Vagina (tissue), 2 donors: ENCODE measurements around the gene TBL3.

ENCODE experiments used
- CTCF ChIP-seq, 3 experiments: fragments of 450-650 bp in 2 of 3; fragments of 200-600 bp in 1 of 3; sonication (generic) in 1 of 3; IDR thresholded peaks; one replicate each; pipeline ENCODE4 v1.5.1; 2017 to 2019; ENCODE audit warnings: antibody characterized with exemption in 3 of 3, mild to moderate bottlenecking in 2 of 3, moderate library complexity in 2 of 3
- POLR2AphosphoS5 ChIP-seq, 2 donors: sonication (generic); formaldehyde crosslinking; IDR thresholded peaks; one replicate each; pipeline ENCODE4 v1.9.0; 2017; ENCODE audit warnings: antibody characterized with exemption in 2 of 2, mild to moderate bottlenecking in 2 of 2, low read depth in 1 of 2; ENCODE audit not compliant: insufficient read depth in 1 of 2

GRCh38 chr16:1924095-1924494, 47.8 kb upstream of the TBL3 start:
- TF ChIP-seq CTCF (IDR thresholded peaks at IDR 0.05) = no peak
- no peak for TF ChIP-seq POLR2AphosphoS5 (IDR thresholded peaks at IDR 0.05; ENCODE audit: insufficient read depth in 1 of 2, low read depth in 1 of 2)
